HepG2 (cell line): ENCODE measurements around the gene GZMH.

Experiments used
- CHD2 ChIP-seq: IDR thresholded peaks from 2 replicates; pipeline ENCODE4 v1.6.1; 2011; ENCODE audit warnings: low read depth, low read length, improper control_type of control experiment
- EZH2 ChIP-seq: conservative IDR thresholded peaks from 2 replicates; pipeline ENCODE4 v1.6.1; 2012; ENCODE audit warnings: mild to moderate bottlenecking, low read depth, low read length, moderate library complexity
- POLR2AphosphoS5 ChIP-seq: IDR thresholded peaks from 2 replicates; pipeline ENCODE4 v1.6.1; 2012; ENCODE audit warnings: low read depth, low read length
- TAF1 ChIP-seq: sonication (generic); formaldehyde crosslinking; IDR thresholded peaks from 2 replicates; pipeline ENCODE4 v1.4.0; 2020; ENCODE audit warnings: missing genetic modification reagents
- TF ChIP-seq, protein P1 (sequence below): sonication (generic); formaldehyde crosslinking; IDR thresholded peaks from 2 replicates; pipeline ENCODE4 v1.5.0; 2020; ENCODE audit warnings: mild to moderate bottlenecking, missing genetic modification reagents, moderate library complexity

DNA sequence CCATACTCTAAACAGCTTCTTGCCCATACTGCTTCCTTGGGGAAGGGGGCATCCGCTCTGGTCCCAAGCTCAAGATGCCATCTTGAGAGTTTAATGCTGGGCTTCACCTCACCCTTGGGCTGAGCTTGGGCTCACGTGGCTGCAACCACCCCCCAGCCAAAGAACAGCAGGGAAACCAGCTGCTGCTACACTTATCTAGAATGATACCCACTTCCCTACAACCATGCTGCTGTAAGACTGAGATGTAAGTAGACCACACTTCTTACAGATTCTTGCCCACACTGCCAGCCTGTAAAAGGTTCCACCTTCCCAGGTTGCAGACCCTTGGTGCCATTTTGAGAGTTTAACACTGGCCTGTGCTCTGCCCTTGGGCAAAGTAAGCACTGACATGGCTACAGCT lies 43.2 kb downstream of the GZMH start:
- TF ChIP-seq, protein P1, sequence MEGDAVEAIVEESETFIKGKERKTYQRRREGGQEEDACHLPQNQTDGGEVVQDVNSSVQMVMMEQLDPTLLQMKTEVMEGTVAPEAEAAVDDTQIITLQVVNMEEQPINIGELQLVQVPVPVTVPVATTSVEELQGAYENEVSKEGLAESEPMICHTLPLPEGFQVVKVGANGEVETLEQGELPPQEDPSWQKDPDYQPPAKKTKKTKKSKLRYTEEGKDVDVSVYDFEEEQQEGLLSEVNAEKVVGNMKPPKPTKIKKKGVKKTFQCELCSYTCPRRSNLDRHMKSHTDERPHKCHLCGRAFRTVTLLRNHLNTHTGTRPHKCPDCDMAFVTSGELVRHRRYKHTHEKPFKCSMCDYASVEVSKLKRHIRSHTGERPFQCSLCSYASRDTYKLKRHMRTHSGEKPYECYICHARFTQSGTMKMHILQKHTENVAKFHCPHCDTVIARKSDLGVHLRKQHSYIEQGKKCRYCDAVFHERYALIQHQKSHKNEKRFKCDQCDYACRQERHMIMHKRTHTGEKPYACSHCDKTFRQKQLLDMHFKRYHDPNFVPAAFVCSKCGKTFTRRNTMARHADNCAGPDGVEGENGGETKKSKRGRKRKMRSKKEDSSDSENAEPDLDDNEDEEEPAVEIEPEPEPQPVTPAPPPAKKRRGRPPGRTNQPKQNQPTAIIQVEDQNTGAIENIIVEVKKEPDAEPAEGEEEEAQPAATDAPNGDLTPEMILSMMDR = no peak
- TF ChIP-seq EZH2 (no peak), CHD2 (no peak), TAF1 (no peak), POLR2AphosphoS5 (no peak)
